ENCODE measurements around the gene RGL3. TPM values are rescaled to one million over a fixed set of nuclear protein-coding genes. Genes with fewer than 3 reads are reported as not detected.
"Not testable (repeated sequence)": the region's sequence is repeated elsewhere in the genome, so short reads cannot be mapped to it uniquely, and the experiment has no call there.

RGL3 gene
- total and polyA plus RNA-seq, 8 donors: 22.3 to 170 (median 39.8) TPM

DNA sequence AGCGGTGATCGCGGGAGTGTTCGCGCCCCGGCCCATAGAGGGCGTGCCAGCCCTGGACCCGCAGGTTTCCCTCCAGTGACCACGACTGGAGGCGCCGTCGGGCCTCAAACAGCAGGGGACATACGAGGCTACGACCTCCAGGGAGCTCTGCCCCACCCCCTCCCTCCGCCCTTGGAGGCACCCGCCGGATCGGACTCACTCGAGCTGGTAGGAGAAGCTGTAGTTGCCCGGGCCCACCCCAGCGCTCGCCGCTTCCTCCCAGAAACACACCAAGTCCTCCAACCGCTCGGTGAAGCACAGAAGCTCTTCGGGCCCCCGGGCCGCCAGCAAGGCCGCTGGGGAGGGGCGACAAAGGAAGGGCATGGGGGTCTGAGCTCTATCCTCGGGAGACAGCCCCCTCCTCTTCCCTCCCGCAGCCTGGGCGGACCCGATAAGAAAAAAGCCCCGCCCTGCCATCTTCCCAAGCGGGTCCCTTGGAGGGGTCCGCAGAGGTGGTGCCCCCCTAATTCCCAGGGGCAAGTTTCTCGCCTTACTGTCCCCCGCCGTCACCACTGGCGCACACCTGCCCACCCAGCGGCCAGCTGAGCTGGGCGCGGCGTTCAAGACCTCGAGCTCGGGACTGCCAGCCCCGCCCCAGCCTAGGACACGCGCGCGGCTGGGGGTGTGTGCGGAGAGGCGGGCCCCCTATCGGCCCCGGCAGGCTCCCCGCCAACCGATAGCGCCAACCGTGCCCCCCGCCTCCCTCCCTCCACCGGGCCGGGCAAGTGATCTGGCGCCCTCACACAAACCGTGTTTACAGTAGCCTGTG, 36.0 kb downstream of the RGL3 start:
- Histone ChIP-seq H3K4me1 (peaks cover 0 to 11% (median 0%) of the 10 kb centered on the region in 3 donors), H3K9me3 (no peaks in the 10 kb centered on the region), H3K4me3 (peak overlapping the region; percentile 12 to 55 (median 33)), H3K27ac (no peak overlapping the region), H3K36me3 (no peaks in the 10 kb centered on the region), H3K27me3 (no peaks in the 10 kb centered on the region)
- intact Hi-C loops (cut with DNase I): no loop called here
- TF ChIP-seq, protein P1, sequence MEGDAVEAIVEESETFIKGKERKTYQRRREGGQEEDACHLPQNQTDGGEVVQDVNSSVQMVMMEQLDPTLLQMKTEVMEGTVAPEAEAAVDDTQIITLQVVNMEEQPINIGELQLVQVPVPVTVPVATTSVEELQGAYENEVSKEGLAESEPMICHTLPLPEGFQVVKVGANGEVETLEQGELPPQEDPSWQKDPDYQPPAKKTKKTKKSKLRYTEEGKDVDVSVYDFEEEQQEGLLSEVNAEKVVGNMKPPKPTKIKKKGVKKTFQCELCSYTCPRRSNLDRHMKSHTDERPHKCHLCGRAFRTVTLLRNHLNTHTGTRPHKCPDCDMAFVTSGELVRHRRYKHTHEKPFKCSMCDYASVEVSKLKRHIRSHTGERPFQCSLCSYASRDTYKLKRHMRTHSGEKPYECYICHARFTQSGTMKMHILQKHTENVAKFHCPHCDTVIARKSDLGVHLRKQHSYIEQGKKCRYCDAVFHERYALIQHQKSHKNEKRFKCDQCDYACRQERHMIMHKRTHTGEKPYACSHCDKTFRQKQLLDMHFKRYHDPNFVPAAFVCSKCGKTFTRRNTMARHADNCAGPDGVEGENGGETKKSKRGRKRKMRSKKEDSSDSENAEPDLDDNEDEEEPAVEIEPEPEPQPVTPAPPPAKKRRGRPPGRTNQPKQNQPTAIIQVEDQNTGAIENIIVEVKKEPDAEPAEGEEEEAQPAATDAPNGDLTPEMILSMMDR (IDR thresholded peaks at IDR 0.05): peak; percentile 57 to 77 (median 66)
- FAIRE-seq (no peak), DNase-seq (peak; percentile 48 to 88 (median 67)), ATAC-seq (peak; percentile 27 to 40 (median 38))
- WGBS, 2 donors: 2% methylated on average over 39 to 65 of the region's 65 CpGs

GRCh38 chr19:11380653-11381537, 38.2 kb downstream of the RGL3 start:
- Histone ChIP-seq H3K4me1 (peaks cover 0 to 20% (median 0%) of the 10 kb centered on the region in 3 donors), H3K27me3 (no peaks in the 10 kb centered on the region), H3K27ac (peak overlapping the region; percentile 57 to 86 (median 80)), H3K9me3 (no peaks in the 10 kb centered on the region), H3K4me3 (peak overlapping the region; percentile 23 to 51 (median 31)), H3K36me3 (no peaks in the 10 kb centered on the region)
- FAIRE-seq: no peak
- whole genome bisulfite sequencing, 2 donors: 2 to 3% methylated on average over 54 of the region's 54 CpGs
- TF ChIP-seq, protein P1 (IDR thresholded peaks at IDR 0.05): peak; percentile 62 to 73 (median 70)
- peak; percentile 73 to 87 (median 82) for ATAC-seq
- intact Hi-C loops (cut with DNase I): no loop called here
- peak; percentile 90 to 96 (median 94) for DNase-seq

- Histone ChIP-seq H3K27me3 (no peaks in the 10 kb centered on the region), H3K4me3 (no peak overlapping the region), H3K36me3 (no peaks in the 10 kb centered on the region), H3K4me1 (peaks cover 0 to 28% (median 4%) of the 10 kb centered on the region in 3 donors), H3K27ac (no peak overlapping the region), H3K9me3 (no peaks in the 10 kb centered on the region)
- TF ChIP-seq, protein P1 (IDR thresholded peaks at IDR 0.05): no peak
- DNase-seq: no peak
- intact Hi-C loops (cut with DNase I): no loop called here
- 88 to 93% methylated on average over 7 of the region's 7 CpGs for WGBS, 2 donors
- no peak for FAIRE-seq
- no peak for ATAC-seq
Observed at GRCh38 chr19:11379857-11380350, 39.2 kb downstream of the RGL3 start.

DNA sequence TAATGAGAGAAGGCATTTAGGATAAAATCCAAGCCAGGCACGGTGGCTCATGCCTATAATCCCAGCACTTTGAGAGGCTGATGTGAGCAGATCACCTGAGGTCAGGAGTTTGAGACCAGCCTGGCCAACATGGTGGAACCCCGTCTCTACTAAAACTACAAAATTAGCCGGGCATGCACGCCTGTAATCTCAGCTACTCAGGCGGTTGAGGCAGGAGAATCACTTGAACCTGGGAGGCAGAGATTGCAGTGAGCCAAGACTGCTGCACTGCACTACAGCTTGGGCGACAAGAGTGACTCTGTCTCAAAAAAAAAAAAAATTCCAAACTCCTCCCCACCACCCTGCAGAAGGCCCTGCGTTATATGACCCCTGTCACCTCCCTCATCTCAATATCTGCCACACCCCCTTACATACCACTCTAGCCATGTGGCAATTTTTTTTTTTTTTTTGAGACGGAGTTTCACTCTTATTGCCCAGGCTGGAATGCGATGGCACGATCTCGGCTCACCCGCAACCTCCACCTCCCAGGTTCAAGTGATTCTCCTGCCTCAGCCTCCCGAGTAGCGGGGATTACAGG, 39.8 kb downstream of the RGL3 start:
- FAIRE-seq; H3K4me3 ChIP-seq; DNase-seq; ATAC-seq; H3K9me3 ChIP-seq; H3K36me3 ChIP-seq; intact Hi-C loops (cut with DNase I); H3K27ac ChIP-seq; H3K27me3 ChIP-seq: not testable (repeated sequence)
- 89 to 94% methylated on average over 14 of the region's 14 CpGs for WGBS, 2 donors
- H3K4me1 ChIP-seq: peaks cover 0 to 28% (median 4%) of the 10 kb centered on the region in 3 donors
